ENCODE results near the gene PDPK1.
A peak's percentile ranks its signal among the peaks of the same experiment; 100 is the strongest.
"Not testable (repeated sequence)": the region's sequence is repeated elsewhere in the genome, so short reads cannot be mapped to it uniquely, and the experiment has no call there.

PDPK1 gene

DNA sequence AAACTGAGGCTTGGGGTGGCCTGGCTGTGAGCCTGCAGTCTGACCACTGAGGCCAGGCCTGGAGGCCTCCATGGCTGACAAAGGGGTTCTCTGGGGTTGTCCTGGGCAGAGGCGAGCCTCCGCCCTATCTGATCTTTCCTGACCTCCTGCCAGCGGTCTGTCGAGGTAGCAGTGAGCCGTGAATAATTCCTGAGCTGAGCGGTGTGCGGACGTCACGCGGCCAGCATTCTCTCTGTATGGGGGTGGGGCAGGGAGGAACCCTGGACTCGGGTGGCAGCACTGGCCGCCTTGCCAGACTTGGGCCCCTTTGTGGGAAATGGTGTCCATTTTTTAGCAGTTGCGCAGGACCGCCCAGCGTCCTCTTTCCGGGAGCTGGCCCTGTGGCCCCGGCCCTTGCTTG, 74.1 kb downstream of the PDPK1 start:
- DNase-seq (ENCODE audit: low read depth in 2 of 2): not testable (repeated sequence)

DNA sequence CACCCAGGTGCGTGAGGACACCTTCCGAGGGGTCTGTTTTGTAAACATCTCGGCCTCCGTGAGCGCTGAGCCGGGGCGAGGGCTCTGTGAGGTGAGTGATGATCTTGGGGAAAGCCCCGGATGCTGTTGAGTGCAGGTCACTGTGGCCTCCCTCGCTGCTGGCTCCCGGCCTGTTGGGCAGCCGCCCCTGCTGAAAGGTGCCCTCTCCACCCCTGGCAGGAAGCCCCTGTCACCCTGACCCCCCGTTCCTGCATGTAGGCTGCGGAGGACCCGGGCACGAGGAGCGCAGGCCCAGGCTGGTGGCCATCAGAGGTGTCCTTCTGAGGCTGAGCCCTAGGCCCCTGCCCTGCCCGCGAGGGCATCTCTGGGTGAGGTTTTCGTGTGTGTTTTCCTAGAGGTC, 75.4 kb downstream of the PDPK1 start:
- not testable (repeated sequence) for DNase-seq (ENCODE audit: low read depth in 2 of 2)

DNA sequence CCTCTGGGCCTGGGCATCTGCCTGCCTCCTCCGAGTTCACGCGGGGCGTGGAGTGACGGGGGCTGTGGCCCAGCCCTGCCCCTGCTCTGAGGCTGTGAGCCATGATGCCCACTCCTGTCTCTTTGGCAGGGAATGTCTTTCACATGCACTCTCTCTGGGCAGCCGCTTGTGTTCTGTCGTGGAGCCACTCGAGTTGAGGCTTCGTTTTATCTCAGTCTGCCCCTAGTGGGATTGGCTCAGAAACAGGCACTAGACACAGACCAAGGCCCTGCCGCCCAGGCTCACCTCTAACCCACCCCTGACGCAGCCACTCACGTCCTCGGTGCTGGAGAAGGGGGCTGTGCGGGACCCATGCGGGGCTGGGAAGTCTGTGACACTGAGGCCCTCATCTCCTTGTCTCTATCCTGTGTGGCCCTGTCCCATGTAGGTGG, 77.0 kb downstream of the PDPK1 start:
- DNase-seq (ENCODE audit: low read depth in 2 of 2): no peak

DNA sequence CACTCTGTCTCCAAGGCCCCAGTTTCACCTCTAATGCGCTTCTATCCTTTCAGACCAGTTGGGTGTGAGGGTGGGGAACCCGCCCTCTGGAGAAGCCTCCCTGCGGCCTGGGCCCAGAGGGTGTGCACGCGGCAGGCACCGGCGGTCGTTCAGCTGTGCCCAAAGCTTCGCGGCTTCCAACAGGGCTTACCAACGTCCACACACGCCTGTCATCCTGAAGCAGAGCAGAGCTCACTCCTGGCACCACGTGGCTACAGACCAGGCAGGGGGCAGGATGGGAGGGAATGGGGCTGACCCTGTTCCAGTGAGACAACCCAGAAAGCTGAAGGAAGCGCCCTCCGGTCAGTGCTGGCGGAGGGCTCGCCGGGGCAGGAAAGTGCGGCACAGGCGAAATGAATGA, 81.1 kb downstream of the PDPK1 start:
- DNase-seq (ENCODE audit: low read depth in 2 of 2): not testable (repeated sequence)

DNA sequence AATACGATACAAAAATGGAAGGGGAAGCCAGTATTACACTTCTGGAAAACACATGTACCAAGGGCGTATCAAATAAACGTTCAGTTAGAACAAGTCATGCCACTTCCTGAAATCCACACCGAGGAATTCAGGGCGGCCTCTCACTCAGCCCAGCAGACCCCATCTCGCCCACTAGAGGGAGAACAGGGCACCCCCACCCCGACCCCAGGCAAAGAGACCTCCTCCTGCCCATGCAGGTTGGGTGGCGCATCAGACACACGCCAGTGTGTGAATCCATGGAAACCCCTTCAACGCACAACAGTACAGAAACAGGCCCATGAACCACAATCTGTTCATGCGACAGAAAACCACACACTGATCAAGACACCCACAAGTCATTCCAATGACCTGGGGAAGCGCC, 81.8 kb downstream of the PDPK1 start:
- not testable (repeated sequence) for DNase-seq (ENCODE audit: low read depth in 2 of 2)

DNA sequence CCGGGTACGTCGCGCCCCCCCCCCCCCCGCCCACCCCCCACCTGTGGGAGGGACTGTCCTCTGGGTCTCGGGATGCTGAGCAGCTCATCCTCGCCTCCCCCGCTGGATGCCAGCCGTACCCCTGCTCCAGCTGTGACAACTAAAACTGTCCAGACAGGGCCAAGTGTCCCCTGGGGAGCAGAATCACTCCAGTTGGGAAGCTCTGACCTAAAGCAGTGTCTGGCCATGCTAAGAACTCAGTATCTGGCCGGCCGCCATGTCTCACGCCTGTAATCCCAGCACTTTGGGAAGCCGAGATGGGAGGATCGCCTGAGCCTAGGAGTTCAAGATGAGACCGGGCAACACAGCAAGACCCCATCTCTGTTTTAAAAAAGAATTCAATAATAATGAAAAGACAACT, 83.0 kb downstream of the PDPK1 start:
- not testable (repeated sequence) for DNase-seq (ENCODE audit: low read depth in 2 of 2)

DNA sequence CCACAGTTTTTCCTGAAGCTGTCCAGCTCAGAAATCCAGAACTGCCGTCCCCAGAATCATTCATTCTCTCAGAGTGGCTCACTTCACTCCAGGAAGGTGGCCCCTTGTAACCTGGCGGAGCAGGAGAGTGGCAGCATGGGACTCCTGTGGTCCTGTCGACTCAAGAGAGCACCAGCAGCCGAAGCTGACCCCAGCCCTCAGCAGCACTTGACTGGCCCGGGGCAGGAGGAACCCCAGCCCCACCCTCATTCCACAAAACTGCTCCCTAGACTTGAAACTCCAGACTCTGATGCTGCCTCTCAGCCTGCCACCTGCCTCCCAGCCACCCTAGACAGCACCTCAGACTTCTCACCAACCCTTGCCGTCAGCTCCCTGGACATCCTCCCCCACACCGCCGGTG, 83.6 kb downstream of the PDPK1 start:
- DNase-seq (ENCODE audit: low read depth in 2 of 2): not testable (repeated sequence)

DNA sequence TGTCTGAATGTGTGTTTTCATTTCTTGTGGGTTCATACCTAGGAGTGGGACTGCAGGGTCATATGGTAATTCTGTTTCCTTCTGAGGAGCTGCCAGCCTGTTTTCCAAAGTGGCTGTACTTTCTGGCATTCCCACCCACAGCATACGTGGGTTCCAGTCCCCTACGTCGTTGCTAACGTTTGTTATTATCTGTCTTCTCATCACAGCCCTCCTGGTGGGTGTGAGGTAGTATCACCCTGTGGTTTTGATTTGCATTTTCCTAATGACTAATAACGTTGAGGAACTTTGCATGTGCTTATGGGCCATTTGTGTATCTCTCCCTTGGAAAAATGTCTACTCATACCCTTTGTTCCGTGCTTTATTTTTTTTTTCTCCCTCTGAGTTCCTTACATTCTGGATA, 89.3 kb downstream of the PDPK1 start:
- DNase-seq (ENCODE audit: low read depth in 2 of 2): not testable (repeated sequence)

DNA sequence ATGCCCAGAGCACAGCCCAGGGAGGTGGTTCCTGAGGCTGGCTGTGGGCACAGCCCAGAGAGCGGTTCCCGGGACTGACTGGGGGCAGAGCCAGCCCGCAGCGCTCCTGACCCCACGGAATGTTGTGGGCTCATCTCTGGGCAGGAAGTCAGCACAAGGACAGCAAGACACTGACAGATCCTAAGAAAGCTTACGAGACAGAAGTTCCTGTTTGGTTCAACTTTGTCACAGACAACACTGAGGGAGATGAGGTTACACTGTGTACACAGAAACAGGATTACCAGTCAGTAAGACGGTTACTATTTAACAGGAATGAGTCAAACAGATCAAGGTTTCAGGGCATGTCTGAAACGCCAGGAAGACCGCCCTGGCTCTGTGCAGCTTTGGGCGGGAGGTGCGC, 93.4 kb downstream of the PDPK1 start:
- not testable (repeated sequence) for DNase-seq (ENCODE audit: low read depth in 2 of 2)

DNA sequence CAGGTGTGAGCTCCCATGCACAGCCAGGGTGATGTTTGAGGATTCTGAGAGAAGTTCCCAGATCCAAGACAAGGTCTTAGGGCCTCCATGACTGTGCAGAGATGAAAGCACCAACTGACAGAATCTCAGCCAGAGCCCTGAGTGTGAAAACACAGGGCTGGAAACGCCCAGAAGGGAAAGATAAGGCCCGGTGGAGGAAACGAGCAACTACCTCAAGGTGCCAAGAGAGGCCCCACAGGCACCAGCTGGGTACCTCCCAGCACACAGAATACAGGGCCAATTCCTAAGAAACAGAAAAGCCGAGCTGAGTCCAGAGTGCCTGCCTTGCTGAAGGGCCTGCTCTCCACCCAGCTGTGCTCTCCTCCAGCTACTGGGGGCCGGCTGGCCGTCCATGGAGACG, 94.5 kb downstream of the PDPK1 start:
- not testable (repeated sequence) for DNase-seq (ENCODE audit: low read depth in 2 of 2)

DNA sequence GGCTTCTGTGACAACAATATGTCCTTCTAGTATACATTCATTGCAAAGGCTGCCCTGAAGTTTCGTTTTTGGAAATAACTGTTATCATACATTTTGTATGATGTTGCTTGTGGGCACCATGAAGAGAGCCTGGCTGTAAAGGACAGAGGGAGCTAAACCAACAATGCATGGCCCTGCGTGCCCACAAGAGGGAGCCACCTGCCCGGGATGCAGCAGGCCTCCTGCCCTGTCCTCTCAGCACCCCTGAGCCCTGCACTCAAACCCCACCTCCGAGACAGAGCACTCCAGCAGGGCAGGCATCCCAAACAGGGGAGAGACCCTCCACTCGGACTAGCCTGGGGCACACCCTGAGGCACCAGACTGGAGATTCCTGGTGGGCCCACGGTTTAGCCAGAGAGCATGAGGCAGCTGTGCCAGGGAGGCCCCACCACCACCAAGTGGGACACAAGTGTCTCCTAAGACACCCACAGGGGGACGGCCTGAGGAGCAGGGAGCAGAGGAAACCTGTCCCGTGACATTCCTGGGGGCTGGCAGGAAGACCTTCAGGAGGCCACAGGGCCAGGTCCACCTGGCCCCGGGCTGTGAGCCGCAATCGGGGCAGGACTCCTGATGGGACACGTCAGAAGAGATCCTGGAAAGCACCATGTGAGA, 101.4 kb downstream of the PDPK1 start:
- DNase-seq (ENCODE audit: low read depth in 2 of 2): peak; percentile 12 to 24

DNA sequence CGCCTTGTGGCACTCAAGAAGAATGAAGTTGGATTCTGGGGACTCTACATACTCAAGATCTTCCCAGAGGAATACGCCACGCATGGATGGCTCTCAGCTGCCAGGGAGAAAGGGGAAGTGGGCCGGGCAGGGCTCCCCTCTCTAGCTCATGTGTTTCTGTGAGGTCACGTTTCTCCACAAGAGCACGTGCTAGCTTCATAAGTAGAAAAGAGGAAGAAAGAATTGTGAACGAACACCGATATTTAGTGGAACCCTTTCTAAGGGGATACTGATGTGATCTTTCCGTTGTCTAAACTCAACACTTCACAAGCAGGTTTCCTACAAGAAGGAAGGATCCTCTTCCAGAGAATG, 101.9 kb downstream of the PDPK1 start:
- not testable (repeated sequence) for DNase-seq (ENCODE audit: low read depth in 2 of 2)

DNA sequence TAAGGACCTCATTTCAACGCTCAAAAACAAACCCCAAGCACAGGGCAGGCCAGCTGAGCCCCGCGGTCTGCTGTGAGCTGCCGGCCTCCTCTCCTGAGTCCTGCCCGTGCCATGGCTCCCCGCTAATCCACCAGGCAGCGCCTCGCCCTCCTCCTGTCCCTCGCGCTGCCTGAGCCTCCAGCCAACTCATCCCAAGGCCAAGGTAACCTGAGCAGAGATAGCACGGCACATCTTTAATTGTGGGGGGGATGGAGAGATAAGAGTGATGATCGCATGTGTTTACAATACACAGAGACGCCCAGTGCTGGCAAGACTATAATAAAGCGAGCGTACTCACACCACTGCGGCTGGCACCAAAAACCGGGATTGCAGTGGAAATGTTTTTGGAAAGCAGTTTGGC, 104.7 kb downstream of the PDPK1 start:
- not testable (repeated sequence) for DNase-seq (ENCODE audit: low read depth in 2 of 2)

DNA sequence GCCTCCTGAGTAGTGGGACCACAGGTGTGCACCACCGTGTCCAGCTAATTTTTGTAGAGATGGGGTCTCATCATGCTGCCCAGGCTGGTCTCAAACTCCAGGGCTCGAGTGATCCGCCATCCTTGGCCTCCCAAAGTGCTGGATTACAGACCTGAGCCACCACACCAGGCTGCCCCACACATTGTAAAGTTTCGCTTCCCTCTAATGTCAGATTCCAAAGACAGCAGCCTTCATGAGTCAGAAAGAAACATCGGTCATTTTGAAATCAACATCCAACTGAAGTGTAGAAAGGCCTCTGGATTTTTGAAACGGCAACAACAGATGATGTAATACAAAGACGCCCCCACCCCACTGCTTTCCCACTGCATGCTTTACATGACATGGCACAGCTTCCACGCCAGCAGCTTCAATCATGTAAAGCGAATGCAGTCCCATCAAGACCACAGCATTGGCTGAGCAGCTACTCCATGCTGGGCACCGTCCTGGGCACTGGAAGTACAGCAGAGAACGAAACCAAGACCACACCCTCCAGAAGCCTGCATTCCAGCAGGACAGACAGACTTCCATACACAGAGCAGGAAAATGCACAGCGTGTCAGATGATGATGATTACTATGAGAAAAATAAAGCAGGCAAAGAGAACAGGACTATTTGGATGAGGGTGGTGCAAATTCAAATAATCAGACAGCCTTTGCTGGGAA, 107.1 kb downstream of the PDPK1 start:
- DNase-seq (ENCODE audit: low read depth in 2 of 2): not testable (repeated sequence)

DNA sequence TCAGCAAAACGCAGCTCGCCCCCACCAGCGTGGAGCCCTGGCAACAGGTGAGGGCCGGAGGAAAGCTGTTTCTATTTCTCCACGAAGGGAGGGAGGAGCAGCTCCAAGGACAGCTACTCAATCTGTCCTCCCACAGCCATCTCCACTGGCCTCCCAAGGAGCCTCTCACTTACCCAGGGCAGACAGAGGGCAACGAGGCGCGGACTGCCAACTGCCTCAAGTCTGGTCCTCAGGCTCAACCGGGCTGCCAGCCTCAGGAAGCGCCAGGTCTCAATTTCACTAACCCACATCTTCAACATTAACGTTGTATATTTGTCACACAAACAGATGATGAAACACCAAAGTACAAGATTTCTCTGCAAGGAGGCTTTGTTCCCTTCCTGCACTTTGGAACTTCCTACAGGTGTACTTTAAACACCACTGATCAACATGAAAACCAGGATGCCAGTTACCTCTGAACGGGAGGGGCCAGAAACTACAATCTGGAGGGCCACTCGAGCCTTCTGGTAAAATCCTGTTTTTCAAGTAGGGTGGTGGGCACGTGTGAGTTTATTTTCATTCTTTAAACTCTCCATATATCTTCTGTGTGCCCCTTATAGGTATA, 113.5 kb downstream of the PDPK1 start:
- not testable (repeated sequence) for DNase-seq (ENCODE audit: low read depth in 2 of 2)

All from activated CD8-positive, alpha-beta memory T cell treated with anti-CD3 and anti-CD28 coated beads for 4 hours (primary cell).